ENCODE measurements around the gene PARP8. TPM values are rescaled to one million over a fixed set of nuclear protein-coding genes. Genes with fewer than 3 reads are reported as not detected.

PARP8 gene
- total RNA-seq (2022; extraction: Qiagen RNA extraction; ENCODE audit: low read depth): 0.10 to 0.41 TPM (median 0.25 TPM) in 5 replicates

GRCh38 chr5:50666261-50667022, at the start of gene PARP8:
TSS of gene PARP8 (plus strand) at chr5:50666637. CDS start at chr5:50667096, 459 bp downstream.

Other genes starting within 250 kb of the PARP8 start
- gene EMB, start 225.3 kb upstream of the PARP8 start, total RNA-seq (2022; extraction: Qiagen RNA extraction; ENCODE audit: low read depth): 4.6 to 7.5 TPM (median 5.6 TPM) in 5 replicates